Measurements from ENCODE around the gene ERG28.
"Not testable (repeated sequence)": the region's sequence is repeated elsewhere in the genome, so short reads cannot be mapped to it uniquely, and the experiment has no call there.

Gene ERG28

GRCh38 chr14:75626863-75627262, 33.8 kb downstream of the ERG28 start:
- no peak for DNase-seq

- no peak for DNase-seq
These were observed 34.3 kb downstream of the ERG28 start for GRCh38 chr14:75626396-75626795.

- DNase-seq, result no peak
These were observed 35.6 kb downstream of the ERG28 start for GRCh38 chr14:75625034-75625433.

GRCh38 chr14:75619548-75619947, 41.1 kb downstream of the ERG28 start:
- DNase-seq, result no peak

GRCh38 chr14:75615200-75615599, 45.5 kb downstream of the ERG28 start:
- peak in 7 of 58 donors; percentile 1 to 10 (median 7) for DNase-seq

- no peak for DNase-seq
These were observed 46.5 kb downstream of the ERG28 start for GRCh38 chr14:75614179-75614578.

GRCh38 chr14:75612157-75612556, 48.5 kb downstream of the ERG28 start:
- DNase-seq, result no peak

GRCh38 chr14:75610834-75611233, 49.8 kb downstream of the ERG28 start:
- no peak for DNase-seq

GRCh38 chr14:75609606-75610475, 50.8 kb downstream of the ERG28 start:
- peak in 2 of 58 donors; percentile 4 to 6 for DNase-seq

- no peak for DNase-seq
These were observed 51.6 kb downstream of the ERG28 start for GRCh38 chr14:75609116-75609515.

GRCh38 chr14:75607842-75608640, 52.6 kb downstream of the ERG28 start:
- DNase-seq, result no peak

GRCh38 chr14:75607044-75607443, 53.6 kb downstream of the ERG28 start:
- no peak for DNase-seq

GRCh38 chr14:75605916-75606315, 54.8 kb downstream of the ERG28 start:
- DNase-seq, result no peak

GRCh38 chr14:75604979-75605851, 55.5 kb downstream of the ERG28 start:
- DNase-seq, result peak in 1 of 58 donors; percentile 3

- no peak for DNase-seq
These were observed 58.2 kb downstream of the ERG28 start for GRCh38 chr14:75602503-75602902.

GRCh38 chr14:75601061-75601460, 59.6 kb downstream of the ERG28 start:
- not testable (repeated sequence) for DNase-seq

GRCh38 chr14:75600100-75600499, 60.6 kb downstream of the ERG28 start:
- not testable (repeated sequence) for DNase-seq
